K562 (cell line): Measurements from ENCODE around the gene NRG3. TPM values are rescaled to one million over a fixed set of nuclear protein-coding genes. Genes with fewer than 3 reads are reported as not detected.

ENCODE experiments used
- ATAC-seq: fragments of 200-7000 bp; cut with Tn5 transposase; 3 replicates; pipeline ENCODE4 v1.9.1; 2020; ENCODE audit warnings: moderate library complexity
- BruUV-seq: library from RNA; stranded (reverse); fragments of 400-500 nt; replicated peaks from 2 replicates; lab custom pipeline; 2021; lab: Mats Ljungman, UMichigan
- CTCF ChIA-PET: fragments of 300-600 bp; formaldehyde crosslinking; extraction: SDS; loops from one replicate; lab custom pipeline; 2021; ENCODE audit warnings: low intra/inter-chr PET ratio; lab: Yijun Ruan, JAX
- POLR2A ChIA-PET: fragments of 300-600, 350-650 bp; sonication (Branson Sonifier 250); formaldehyde crosslinking; extraction: SDS; loops from one replicate; lab custom pipeline; 2021; ENCODE audit warnings: antibody characterized with exemption, inconsistent platforms; lab: Yijun Ruan, JAX
- DNase-seq, 4 experiments: peaks; one replicate each; pipeline versions ENCODE4 v3.0.0 to v3.0.0-alpha.2; 2011 to 2018; ENCODE audit warnings: low spot score in 3 of 4, mixed read lengths in 3 of 4; ENCODE audit errors: extremely low read depth in 1 of 4
- FAIRE-seq: peaks from 2 replicates; lab custom pipeline; 2011; peaks lifted over from hg19 to GRCh38; lab: Jason Lieb, UNC
- H2AFZ ChIP-seq: 2 replicates; pipeline ENCODE4 v1.6.0; 2011; ENCODE audit warnings: low read depth, low read length, control low read depth, inconsistent platforms
- H3K27ac ChIP-seq: fragments of 200-600 bp; 3 replicates; pipeline ENCODE4 v1.8.0; 2011; ENCODE audit warnings: low read depth, mild to moderate bottlenecking, control low read depth, inconsistent platforms, low read length, moderate library complexity, mixed read lengths; ENCODE audit errors: extremely low read depth
- H3K27me3 ChIP-seq, 2 experiments: fragments of 300-600 bp in 1 of 2; 2 replicates in 1 of 2; 3 replicates in 1 of 2; pipeline versions ENCODE4 v1.6.0 to v1.8.0; 2011; ENCODE audit warnings: inconsistent platforms in 2 of 2, low read length in 2 of 2, mild to moderate bottlenecking in 1 of 2, mixed read lengths in 1 of 2, moderate library complexity in 1 of 2; ENCODE audit not compliant: control insufficient read depth in 2 of 2, insufficient read depth in 2 of 2
- H3K36me3 ChIP-seq: fragments of 300-600 bp; 3 replicates; pipeline ENCODE4 v1.8.0; 2011; ENCODE audit warnings: mild to moderate bottlenecking, low read length, inconsistent platforms; ENCODE audit not compliant: control insufficient read depth, insufficient read depth
- H3K4me1 ChIP-seq, 2 experiments: fragments of 200-600 bp in 1 of 2; replicated peaks in 1 of 2; 2 replicates in 1 of 2; 3 replicates in 1 of 2; pipeline versions ENCODE4 v1.5.1 to v1.8.0; 2011; ENCODE audit warnings: inconsistent platforms in 2 of 2, low read length in 2 of 2, mild to moderate bottlenecking in 1 of 2, mixed read lengths in 1 of 2, moderate library complexity in 1 of 2; ENCODE audit not compliant: control insufficient read depth in 2 of 2, insufficient read depth in 2 of 2
- H3K4me2 ChIP-seq: 2 replicates; pipeline ENCODE4 v1.6.1; 2011; ENCODE audit warnings: low read length, control low read depth, inconsistent platforms, mixed read lengths; ENCODE audit not compliant: insufficient read depth
- H3K4me3 ChIP-seq: fragments of 200-600 bp; sonication (generic), shearing (Covaris generic); 2 replicates; pipeline ENCODE4 v1.5.1; 2016; ENCODE audit warnings: control low read depth, inconsistent platforms
- H3K79me2 ChIP-seq: fragments of 200-600 bp; 3 replicates; pipeline ENCODE4 v1.8.0; 2011; ENCODE audit warnings: low read length, inconsistent platforms; ENCODE audit not compliant: control insufficient read depth, insufficient read depth
- H3K9ac ChIP-seq, 2 experiments: 2 replicates each; pipeline versions ENCODE4 v1.6.0 to v1.6.1; 2011; ENCODE audit warnings: low read depth in 2 of 2, low read length in 2 of 2, control low read depth in 1 of 2, inconsistent platforms in 1 of 2, mild to moderate bottlenecking in 1 of 2, mixed read lengths in 1 of 2; ENCODE audit not compliant: insufficient read depth in 1 of 2
- H3K9me1 ChIP-seq: one replicate; pipeline ENCODE4 v1.6.0; 2011; ENCODE audit warnings: inconsistent platforms, mild to moderate bottlenecking, low read length, moderate library complexity; ENCODE audit not compliant: control insufficient read depth, insufficient read depth
- H3K9me3 ChIP-seq: replicated peaks from 2 replicates; pipeline ENCODE4 v1.5.1; 2011; ENCODE audit warnings: low read depth, low read length, inconsistent platforms; ENCODE audit not compliant: control insufficient read depth, insufficient read depth
- H4K20me1 ChIP-seq: replicated peaks from 2 replicates; pipeline ENCODE4 v1.6.1; 2011; ENCODE audit warnings: low read length, inconsistent platforms, mixed read lengths; ENCODE audit not compliant: control insufficient read depth, insufficient read depth
- ATF2 ChIP-seq: sonication (generic); formaldehyde crosslinking; IDR thresholded peaks from 2 replicates; pipeline ENCODE4 v1.8.1; 2022; ENCODE audit warnings: missing genetic modification reagents
- CTBP1 ChIP-seq: fragments of 450-650 bp; IDR thresholded peaks from 2 replicates; pipeline ENCODE4 v1.6.1; 2016; ENCODE audit warnings: borderline replicate concordance
- DEAF1 ChIP-seq: fragments of 450-650 bp; formaldehyde crosslinking; IDR thresholded peaks from 2 replicates; pipeline ENCODE4 v1.4.0; 2020; ENCODE audit warnings: mild to moderate bottlenecking, moderate library complexity
- EWSR1 ChIP-seq: fragments of 450-650 bp; IDR thresholded peaks from 2 replicates; pipeline ENCODE4 v1.6.1; 2018; ENCODE audit warnings: borderline replicate concordance, mild to moderate bottlenecking, low read depth, moderate library complexity; ENCODE audit not compliant: partially characterized antibody
- NEUROD1 ChIP-seq: fragments of 150-350 bp; IDR thresholded peaks from 2 replicates; pipeline ENCODE4 v1.6.1; 2014; ENCODE audit warnings: borderline replicate concordance, low read length, low read depth; ENCODE audit not compliant: partially characterized antibody
- PTTG1 ChIP-seq: fragments of 450-650 bp; IDR thresholded peaks from 2 replicates; pipeline ENCODE4 v1.6.1; 2016; ENCODE audit warnings: low read depth, mild to moderate bottlenecking, missing genetic modification characterization, missing compliant biosample characterization
- SP2 ChIP-seq: IDR thresholded peaks from 2 replicates; pipeline ENCODE4 v1.6.1; 2011; ENCODE audit warnings: mild to moderate bottlenecking, low read depth, low read length, moderate library complexity; ENCODE audit not compliant: poor library complexity, severe bottlenecking; ENCODE audit errors: extremely low read depth
- ZFP1 ChIP-seq: fragments of 450-650 bp; formaldehyde crosslinking; IDR thresholded peaks from 2 replicates; pipeline ENCODE4 v1.4.0; 2020; ENCODE audit warnings: mild to moderate bottlenecking, mixed read lengths
- ZNF274 ChIP-seq: IDR thresholded peaks from 2 replicates; pipeline ENCODE4 v1.6.1; 2011; ENCODE audit warnings: low read depth, mild to moderate bottlenecking, low read length, moderate library complexity, borderline replicate concordance
- ZZZ3 ChIP-seq: fragments of 450-650 bp; IDR thresholded peaks from 2 replicates; pipeline ENCODE4 v1.6.1; 2016; ENCODE audit warnings: antibody characterized with exemption, mild to moderate bottlenecking, moderate library complexity
- whole genome bisulfite sequencing: fragments of 100-300 bp; shearing (Covaris generic); methylation state at CpG from one replicate; pipeline ENCODE4 v1.1.6; 2016; ENCODE audit warnings: low coverage, mixed read lengths; ENCODE audit not compliant: insufficient coverage; ENCODE audit errors: missing lambda C conversion rate; 5-methylcytosine and 5-hydroxymethylcytosine counted together
- in situ Hi-C: fragments of 300-500 bp; cut with MboI; formaldehyde crosslinking; loops from 4 replicates; pipeline ENCODE4 v1.15.0; 2018; ENCODE audit warnings: inconsistent platforms, mixed read lengths
- intact Hi-C: fragments of 100-400 bp; cut with micrococcal nuclease; formaldehyde crosslinking; loops from 2 replicates; pipeline ENCODE4 v1.14.2; 2022
- polyA plus RNA-seq, 8 experiments: library from polyadenylated mRNA; depleted of rRNA in 4 of 8; stranded (reverse) in 5 of 8; unstranded in 3 of 8; fragments of >200 nt; fragmentation: Nextera tagmentation in 2 of 8; fragmentation: Illumina TruSeq in 1 of 8; extraction: Ambion mirVana in 2 of 8; extraction: Trizol in 1 of 8; gene quantifications; 2 replicates each; pipeline versions ENCODE4 v1.2.1 to v1.2.3, GENCODE V29; 2011 to 2014; ENCODE audit warnings: inconsistent platforms in 1 of 8, missing spikeins in 1 of 8
- total RNA-seq, 7 experiments: library from RNA; depleted of rRNA in 6 of 7; stranded (reverse); fragments of >200 nt in 6 of 7; fragmentation: Illumina TruSeq in 2 of 7; extraction: Trizol in 2 of 7; gene quantifications; 2 replicates each; pipeline versions ENCODE4 v1.2.1 to v1.2.3, GENCODE V29; 2011 to 2021; ENCODE audit warnings: low replicate concordance in 1 of 7

The NRG3 gene
- total and polyA plus RNA-seq, 9 of the 15 experiments (the other 6 are each of a cell fraction or from before 2014, with no cell fraction given), result not detected

- no peak for TF ChIP-seq ATF2 (CRISPR knock-in tag)
- no peak for TF ChIP-seq DEAF1 (CRISPR knock-in tag)
- TF ChIP-seq ZZZ3, result no peak
- TF ChIP-seq NEUROD1, result no peak
- TF ChIP-seq SP2, result no peak
These were observed 53.1 kb downstream of the NRG3 start (continued) for GRCh38 chr10:81928119-81928518.

GRCh38 chr10:81943583-81943982 lies 68.6 kb downstream of the NRG3 start:
- no peaks in the 10 kb centered on the region for H3K79me2 ChIP-seq
- no peak for DNase-seq
- H3K4me1 ChIP-seq, result no peaks in the 10 kb centered on the region
- no peaks in the 10 kb centered on the region for H4K20me1 ChIP-seq
- no peak overlapping the region for H2AFZ ChIP-seq
- H3K9me3 ChIP-seq, result peaks cover 2% of the 10 kb centered on the region; the same call in 1 of the 2 replicates
- H3K4me3 ChIP-seq, result no peak overlapping the region
- H3K27ac ChIP-seq, result no peak overlapping the region
- no peak for ATAC-seq
- no peaks in the 10 kb centered on the region for H3K9me1 ChIP-seq
- ChIA-PET CTCF (no interaction called here), POLR2A (no interaction called here)
- H3K9ac ChIP-seq, result no peak overlapping the region
- BruUV-seq, result no TSS peak
- no peaks in the 10 kb centered on the region for H3K36me3 ChIP-seq
- H3K27me3 ChIP-seq, result no peaks in the 10 kb centered on the region
- 0% methylated on average over 2 of the region's 2 CpGs for WGBS
- H3K4me2 ChIP-seq, result no peak overlapping the region
- no peak for FAIRE-seq
- in situ Hi-C loops (no loop called here), intact Hi-C loops (no loop called here)
- TF ChIP-seq PTTG1 (tag) (no peak), EWSR1 (no peak), ZNF274 (no peak), CTBP1 (no peak), ZFP1 (no peak)
